Neural progenitor cell (in vitro differentiated cells): ENCODE results near the gene ACAP2. TPM values are rescaled to one million over a fixed set of nuclear protein-coding genes. Genes with fewer than 3 reads are reported as not detected.

Experiments used
- DNase-seq: peaks from one replicate; pipeline ENCODE4 v3.0.0-alpha.2; 2016; ENCODE audit warnings: low spot score
- H2AFZ ChIP-seq: fragments of 200-600 bp; sonication (generic); replicated peaks from 2 replicates; pipeline ENCODE4 v1.6.1; 2016; ENCODE audit warnings: antibody characterized with exemption
- H3F3A ChIP-seq: fragments of 200-600 bp; sonication (generic); 2 replicates; pipeline ENCODE4 v1.6.1; 2016; ENCODE audit warnings: antibody characterized with exemption, low read depth
- H3K27ac ChIP-seq: fragments of 200-600 bp; sonication (generic); 2 replicates; pipeline ENCODE4 v1.5.1; 2016; ENCODE audit warnings: mild to moderate bottlenecking
- H3K27me3 ChIP-seq: fragments of 200-600 bp; sonication (generic); 2 replicates; pipeline ENCODE4 v1.6.1; 2016; ENCODE audit warnings: mild to moderate bottlenecking, moderate library complexity
- H3K36me3 ChIP-seq: fragments of 200-600 bp; sonication (generic); 2 replicates; pipeline ENCODE4 v1.5.1; 2016
- H3K4me1 ChIP-seq: fragments of 200-600 bp; sonication (generic); 2 replicates; pipeline ENCODE4 v1.6.1; 2016; ENCODE audit warnings: mixed run types
- H3K4me2 ChIP-seq: fragments of 200-600 bp; sonication (generic); 2 replicates; pipeline ENCODE4 v1.6.1; 2016
- H3K4me3 ChIP-seq: fragments of 200-600 bp; sonication (generic); 2 replicates; pipeline ENCODE4 v1.5.1; 2016
- H3K79me2 ChIP-seq: fragments of 200-600 bp; sonication (generic); 2 replicates; pipeline ENCODE4 v1.6.1; 2016; ENCODE audit warnings: low read depth
- H3K9ac ChIP-seq: fragments of 200-600 bp; sonication (generic); 2 replicates; pipeline ENCODE4 v1.6.1; 2016
- H3K9me3 ChIP-seq: fragments of 200-600 bp; sonication (generic); 2 replicates; pipeline ENCODE4 v1.5.1; 2016; ENCODE audit warnings: low read depth
- H4K20me1 ChIP-seq: fragments of 200-600 bp; sonication (generic); 2 replicates; pipeline ENCODE4 v1.6.1; 2016; ENCODE audit warnings: low read depth
- H3K27ac Mint-ChIP-seq: 3 replicates; pipeline ENCODE4 v1.8.0; 2021; ENCODE audit warnings: mixed read lengths
- H3K27me3 Mint-ChIP-seq: 2 replicates; pipeline ENCODE4 v1.8.0; 2022; ENCODE audit warnings: low read depth, mild to moderate bottlenecking, inconsistent platforms, moderate library complexity, mixed read lengths; ENCODE audit not compliant: insufficient read depth
- H3K36me3 Mint-ChIP-seq: 3 replicates; pipeline ENCODE4 v1.8.0; 2021; ENCODE audit warnings: mixed read lengths
- H3K4me1 Mint-ChIP-seq: 3 replicates; pipeline ENCODE4 v1.8.0; 2021; ENCODE audit warnings: mixed read lengths
- H3K4me3 Mint-ChIP-seq: 3 replicates; pipeline ENCODE4 v1.8.0; 2021; ENCODE audit warnings: mild to moderate bottlenecking, moderate library complexity, mixed read lengths
- H3K9me3 Mint-ChIP-seq: 3 replicates; pipeline ENCODE4 v1.8.0; 2020; ENCODE audit warnings: mixed read lengths
- CTCF ChIP-seq: fragments of 200-600 bp; sonication (generic); IDR thresholded peaks from 2 replicates; pipeline ENCODE4 v1.5.1; 2017; ENCODE audit warnings: antibody characterized with exemption, mild to moderate bottlenecking
- EZH2 ChIP-seq: fragments of 200-600 bp; sonication (generic); IDR thresholded peaks from 2 replicates; pipeline ENCODE4 v1.6.1; 2017; ENCODE audit warnings: antibody characterized with exemption, mild to moderate bottlenecking, moderate library complexity
- EZH2phosphoT487 ChIP-seq: fragments of 200-600 bp; sonication (generic); IDR thresholded peaks from 2 replicates; pipeline ENCODE4 v1.6.1; 2017; ENCODE audit warnings: antibody characterized with exemption
- total RNA-seq: library from RNA; depleted of rRNA; stranded (reverse); fragments of >200 nt; gene quantifications from 2 replicates; pipeline ENCODE4 v1.2.3, GENCODE V29; 2015; ENCODE audit warnings: low replicate concordance

The ACAP2 gene
- total RNA-seq, 1 donor from 2014 or later, result 68.4 TPM

DNA sequence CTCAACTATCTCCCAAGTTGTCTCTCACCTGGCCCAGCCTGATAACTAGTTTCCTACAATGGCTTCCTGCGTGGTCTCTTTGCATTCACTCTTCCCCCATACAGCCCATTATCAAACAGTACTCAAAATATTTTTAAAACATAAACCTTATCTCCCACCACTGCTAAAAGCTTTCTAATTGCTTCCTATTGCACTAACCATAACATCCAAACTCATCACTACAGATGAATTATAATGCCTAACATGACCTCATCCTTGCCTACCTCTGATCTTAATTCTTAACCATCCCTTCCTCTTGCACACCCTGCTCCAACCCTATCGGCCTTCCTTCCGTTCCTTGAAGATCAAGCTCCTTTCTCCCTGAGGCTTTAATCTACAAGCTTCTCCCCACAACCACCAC is 17.0 kb downstream of the ACAP2 start:
- Histone ChIP-seq H3K79me2 (peaks cover 96% of the 10 kb centered on the region), H3K9me3 (no peaks in the 10 kb centered on the region), H3K9ac (no peak overlapping the region), H4K20me1 (peaks cover 15% of the 10 kb centered on the region), H3K4me3 (no peak overlapping the region), H3F3A (no peaks in the 10 kb centered on the region), H3K27me3 (no peaks in the 10 kb centered on the region), H3K4me2 (no peak overlapping the region), H2AFZ (no peak overlapping the region), H3K27ac (no peak overlapping the region), H3K36me3 (no peaks in the 10 kb centered on the region), H3K4me1 (no peaks in the 10 kb centered on the region)
- TF ChIP-seq CTCF, result no peak
- peaks cover 10% of the 10 kb centered on the region for H3K36me3 Mint-ChIP-seq
- peaks cover 11% of the 10 kb centered on the region for H3K9me3 Mint-ChIP-seq
- H3K27me3 Mint-ChIP-seq, result no peaks in the 10 kb centered on the region
- H3K4me1 Mint-ChIP-seq, result no peaks in the 10 kb centered on the region
- no peak overlapping the region for H3K27ac Mint-ChIP-seq
- DNase-seq, result no peak
- H3K4me3 Mint-ChIP-seq, result no peak overlapping the region

DNA sequence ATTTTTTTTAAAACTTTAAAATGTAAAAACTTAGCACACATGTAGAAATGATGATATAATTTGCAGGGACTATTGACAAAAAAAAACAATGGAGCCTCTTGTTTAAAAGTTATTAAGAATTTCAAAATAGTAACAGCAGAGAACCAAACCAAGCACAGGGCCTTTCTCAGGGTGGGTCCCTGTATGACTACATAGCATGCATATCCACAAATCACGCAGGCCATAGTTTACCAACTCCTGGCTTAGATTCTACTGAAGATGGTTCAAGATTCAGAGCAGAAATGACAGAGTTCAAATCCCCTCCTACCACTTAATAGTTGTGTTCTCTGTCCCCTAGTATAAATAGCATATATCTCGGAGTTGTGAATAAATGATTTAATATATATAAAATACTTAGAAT is 19.0 kb downstream of the ACAP2 start:
- no peaks in the 10 kb centered on the region for H3K4me1 ChIP-seq
- peaks cover 24% of the 10 kb centered on the region for H4K20me1 ChIP-seq
- Mint-ChIP-seq H3K9me3 (peaks cover 11% of the 10 kb centered on the region), H3K36me3 (peaks cover 9% of the 10 kb centered on the region), H3K4me3 (no peak overlapping the region), H3K27me3 (peaks cover 2% of the 10 kb centered on the region), H3K27ac (no peak overlapping the region), H3K4me1 (no peaks in the 10 kb centered on the region)
- H3F3A ChIP-seq, result no peaks in the 10 kb centered on the region
- no peak overlapping the region for H3K9ac ChIP-seq
- peaks cover 96% of the 10 kb centered on the region for H3K79me2 ChIP-seq
- H3K27ac ChIP-seq, result no peak overlapping the region
- H3K4me2 ChIP-seq, result no peak overlapping the region
- no peaks in the 10 kb centered on the region for H3K36me3 ChIP-seq
- TF ChIP-seq EZH2 (no peak), EZH2phosphoT487 (no peak), CTCF (no peak)
- H3K9me3 ChIP-seq, result no peaks in the 10 kb centered on the region
- H3K27me3 ChIP-seq, result no peaks in the 10 kb centered on the region
- no peak overlapping the region for H2AFZ ChIP-seq
- no peak for DNase-seq
- no peak overlapping the region for H3K4me3 ChIP-seq

DNA sequence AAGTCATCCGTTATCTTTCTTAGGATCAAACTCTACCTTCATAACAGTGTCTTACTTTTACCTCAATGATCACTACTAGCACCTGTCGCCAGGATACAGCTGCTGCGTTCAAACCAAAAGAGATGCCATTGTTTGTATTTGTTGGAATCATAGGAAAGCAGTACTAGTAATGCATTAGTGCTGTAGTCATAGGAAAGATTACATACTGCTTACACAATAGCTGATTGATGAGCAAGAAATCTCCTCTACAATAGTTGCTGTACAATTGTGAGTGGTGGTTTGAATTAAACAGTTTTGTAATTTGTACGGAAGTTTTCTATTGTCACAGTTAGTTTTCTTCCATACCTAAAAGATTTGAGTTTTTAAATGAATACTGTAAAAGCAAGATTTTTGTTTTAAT is 21.4 kb downstream of the ACAP2 start:
- peaks cover 2% of the 10 kb centered on the region for H3K27me3 Mint-ChIP-seq
- Histone ChIP-seq H3K36me3 (no peaks in the 10 kb centered on the region), H3K4me2 (no peak overlapping the region), H3K9ac (no peak overlapping the region), H3K79me2 (peaks cover 95% of the 10 kb centered on the region), H3K27ac (no peak overlapping the region), H3K4me1 (no peaks in the 10 kb centered on the region), H3K9me3 (no peaks in the 10 kb centered on the region), H2AFZ (no peak overlapping the region), H4K20me1 (peaks cover 26% of the 10 kb centered on the region), H3K27me3 (no peaks in the 10 kb centered on the region), H3K4me3 (no peak overlapping the region), H3F3A (no peaks in the 10 kb centered on the region)
- no peak for TF ChIP-seq EZH2phosphoT487
- TF ChIP-seq CTCF, result no peak
- no peak for TF ChIP-seq EZH2
- DNase-seq, result no peak
- H3K4me3 Mint-ChIP-seq, result no peak overlapping the region
- H3K27ac Mint-ChIP-seq, result no peak overlapping the region
- peaks cover 11% of the 10 kb centered on the region for H3K9me3 Mint-ChIP-seq
- no peaks in the 10 kb centered on the region for H3K4me1 Mint-ChIP-seq
- peaks cover 5% of the 10 kb centered on the region for H3K36me3 Mint-ChIP-seq

- Histone ChIP-seq H3K4me1 (no peaks in the 10 kb centered on the region), H3F3A (no peaks in the 10 kb centered on the region), H3K27me3 (no peaks in the 10 kb centered on the region), H3K4me3 (no peak overlapping the region), H3K9me3 (no peaks in the 10 kb centered on the region), H4K20me1 (peaks cover 30% of the 10 kb centered on the region), H3K79me2 (peaks cover 95% of the 10 kb centered on the region), H3K9ac (no peak overlapping the region), H2AFZ (no peak overlapping the region), H3K27ac (no peak overlapping the region), H3K4me2 (no peak overlapping the region), H3K36me3 (no peaks in the 10 kb centered on the region)
- no peaks in the 10 kb centered on the region for H3K4me1 Mint-ChIP-seq
- H3K4me3 Mint-ChIP-seq, result no peak overlapping the region
- H3K27ac Mint-ChIP-seq, result no peak overlapping the region
- H3K36me3 Mint-ChIP-seq, result peaks cover 3% of the 10 kb centered on the region
- TF ChIP-seq EZH2 (no peak), CTCF (no peak), EZH2phosphoT487 (no peak)
- DNase-seq, result no peak
- H3K9me3 Mint-ChIP-seq, result peaks cover 4% of the 10 kb centered on the region
- H3K27me3 Mint-ChIP-seq, result peaks cover 2% of the 10 kb centered on the region
Observed at GRCh38 chr3:195416795-195417194, 26.0 kb downstream of the ACAP2 start.
